Erythroblast (primary cell): ENCODE measurements around the gene MCF2L.

Experiments used
- GATA1 ChIP-seq: IDR thresholded peaks from 2 replicates; pipeline ENCODE4 v1.6.1; 2011; ENCODE audit warnings: low read depth, mild to moderate bottlenecking, control low read depth, low read length, moderate library complexity
- POLR2A ChIP-seq: IDR thresholded peaks from 2 replicates; pipeline ENCODE4 v1.6.1; 2011; ENCODE audit warnings: mild to moderate bottlenecking, low read length

- TF ChIP-seq POLR2A = no peak
- TF ChIP-seq GATA1 = no peak
These were observed 43.0 kb upstream of the MCF2L start for GRCh38 chr13:112926003-112926402.
